NB4 (cell line): ENCODE results near the gene ARHGAP1.
A peak's percentile ranks its signal among the peaks of the same experiment; 100 is the strongest.

ENCODE experiments used
- DNase-seq: peaks from one replicate; pipeline ENCODE4 v3.0.0; 2010; ENCODE audit warnings: low read depth
- H3K4me3 ChIP-seq: one replicate; pipeline ENCODE4 v1.5.1; 2011; ENCODE audit warnings: mild to moderate bottlenecking, low read depth, low read length, moderate library complexity
- MYC ChIP-seq: IDR thresholded peaks from 2 replicates; pipeline ENCODE4 v1.6.1; 2011; ENCODE audit warnings: low read depth, low read length
- POLR2A ChIP-seq: IDR thresholded peaks from 2 replicates; pipeline ENCODE4 v1.6.1; 2011; ENCODE audit warnings: mild to moderate bottlenecking; ENCODE audit not compliant: insufficient read length; ENCODE audit errors: extremely low read depth
- TF ChIP-seq, protein P1 (sequence below): IDR thresholded peaks from 2 replicates; pipeline ENCODE4 v1.6.1; 2011; ENCODE audit warnings: low read depth, low read length
- TF ChIP-seq, protein P2 (sequence below): IDR thresholded peaks from one replicate; pipeline ENCODE4 v1.5.1; 2012; ENCODE audit warnings: low read depth, low read length

ARHGAP1 gene

DNA sequence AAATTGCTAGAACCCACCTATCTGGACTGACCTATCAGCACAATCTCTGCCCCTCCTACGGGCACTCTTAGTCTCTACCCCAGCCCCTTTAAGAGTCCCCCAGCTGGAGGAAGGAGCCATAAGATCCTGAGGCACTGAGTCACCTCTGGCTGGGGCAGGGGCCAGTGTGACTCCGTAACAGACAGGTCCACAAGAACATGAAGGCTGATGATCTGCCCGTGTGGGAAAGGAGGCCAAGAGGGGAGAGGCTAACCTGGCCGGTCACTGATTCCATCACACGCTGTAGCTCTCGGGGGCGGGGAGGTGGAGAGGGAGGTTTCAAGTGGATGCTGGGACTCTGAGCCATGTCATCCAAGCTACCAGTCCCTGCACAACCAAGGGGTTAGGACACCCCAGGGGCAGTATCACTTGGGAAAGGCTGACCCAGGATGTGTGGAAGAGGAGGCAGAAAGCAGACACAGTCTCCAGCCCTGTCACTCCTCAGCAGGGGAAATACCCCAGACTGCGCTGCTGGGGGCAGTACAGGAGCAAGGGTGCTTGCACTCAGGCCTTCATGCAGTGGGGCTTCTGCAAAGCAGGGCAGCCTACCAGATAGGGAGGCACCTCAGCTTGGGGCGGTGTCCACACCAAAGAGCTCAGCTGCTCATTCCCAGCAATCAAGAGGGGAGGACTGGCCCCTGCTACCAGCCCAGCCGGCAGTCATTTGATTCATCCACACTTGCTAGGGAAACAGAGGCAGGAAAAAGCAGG lies 22.3 kb downstream of the ARHGAP1 start:
- peak; percentile 48 for DNase-seq
- TF ChIP-seq, protein P1, sequence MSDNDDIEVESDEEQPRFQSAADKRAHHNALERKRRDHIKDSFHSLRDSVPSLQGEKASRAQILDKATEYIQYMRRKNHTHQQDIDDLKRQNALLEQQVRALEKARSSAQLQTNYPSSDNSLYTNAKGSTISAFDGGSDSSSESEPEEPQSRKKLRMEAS = no peak
- TF ChIP-seq POLR2A (no peak), MYC (no peak)
- TF ChIP-seq, protein P2, sequence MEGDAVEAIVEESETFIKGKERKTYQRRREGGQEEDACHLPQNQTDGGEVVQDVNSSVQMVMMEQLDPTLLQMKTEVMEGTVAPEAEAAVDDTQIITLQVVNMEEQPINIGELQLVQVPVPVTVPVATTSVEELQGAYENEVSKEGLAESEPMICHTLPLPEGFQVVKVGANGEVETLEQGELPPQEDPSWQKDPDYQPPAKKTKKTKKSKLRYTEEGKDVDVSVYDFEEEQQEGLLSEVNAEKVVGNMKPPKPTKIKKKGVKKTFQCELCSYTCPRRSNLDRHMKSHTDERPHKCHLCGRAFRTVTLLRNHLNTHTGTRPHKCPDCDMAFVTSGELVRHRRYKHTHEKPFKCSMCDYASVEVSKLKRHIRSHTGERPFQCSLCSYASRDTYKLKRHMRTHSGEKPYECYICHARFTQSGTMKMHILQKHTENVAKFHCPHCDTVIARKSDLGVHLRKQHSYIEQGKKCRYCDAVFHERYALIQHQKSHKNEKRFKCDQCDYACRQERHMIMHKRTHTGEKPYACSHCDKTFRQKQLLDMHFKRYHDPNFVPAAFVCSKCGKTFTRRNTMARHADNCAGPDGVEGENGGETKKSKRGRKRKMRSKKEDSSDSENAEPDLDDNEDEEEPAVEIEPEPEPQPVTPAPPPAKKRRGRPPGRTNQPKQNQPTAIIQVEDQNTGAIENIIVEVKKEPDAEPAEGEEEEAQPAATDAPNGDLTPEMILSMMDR = peak; percentile 11
- no peak overlapping the region for H3K4me3 ChIP-seq

DNA sequence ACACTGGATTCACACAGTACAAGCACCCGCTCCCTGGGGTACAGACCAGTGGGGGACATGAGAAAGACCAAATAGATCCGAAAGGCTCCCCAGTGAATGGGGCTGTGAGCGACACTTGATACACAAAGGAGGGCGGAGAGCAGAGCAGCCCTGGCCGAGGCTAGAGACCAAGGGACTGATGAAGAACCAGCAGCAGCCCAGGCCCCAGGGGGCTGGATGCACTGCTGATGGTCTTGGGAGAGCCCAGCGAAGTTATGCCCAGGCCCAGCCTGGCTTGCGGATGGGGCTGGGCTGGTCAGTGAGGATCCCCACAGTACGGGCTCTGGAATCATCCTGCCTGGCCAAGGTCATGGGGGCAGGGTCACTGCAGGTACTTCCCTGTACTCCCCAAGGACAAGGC lies 23.2 kb downstream of the ARHGAP1 start:
- H3K4me3 ChIP-seq = no peak overlapping the region
- no peak for DNase-seq
- no peak for TF ChIP-seq MYC
- no peak for TF ChIP-seq POLR2A

DNA sequence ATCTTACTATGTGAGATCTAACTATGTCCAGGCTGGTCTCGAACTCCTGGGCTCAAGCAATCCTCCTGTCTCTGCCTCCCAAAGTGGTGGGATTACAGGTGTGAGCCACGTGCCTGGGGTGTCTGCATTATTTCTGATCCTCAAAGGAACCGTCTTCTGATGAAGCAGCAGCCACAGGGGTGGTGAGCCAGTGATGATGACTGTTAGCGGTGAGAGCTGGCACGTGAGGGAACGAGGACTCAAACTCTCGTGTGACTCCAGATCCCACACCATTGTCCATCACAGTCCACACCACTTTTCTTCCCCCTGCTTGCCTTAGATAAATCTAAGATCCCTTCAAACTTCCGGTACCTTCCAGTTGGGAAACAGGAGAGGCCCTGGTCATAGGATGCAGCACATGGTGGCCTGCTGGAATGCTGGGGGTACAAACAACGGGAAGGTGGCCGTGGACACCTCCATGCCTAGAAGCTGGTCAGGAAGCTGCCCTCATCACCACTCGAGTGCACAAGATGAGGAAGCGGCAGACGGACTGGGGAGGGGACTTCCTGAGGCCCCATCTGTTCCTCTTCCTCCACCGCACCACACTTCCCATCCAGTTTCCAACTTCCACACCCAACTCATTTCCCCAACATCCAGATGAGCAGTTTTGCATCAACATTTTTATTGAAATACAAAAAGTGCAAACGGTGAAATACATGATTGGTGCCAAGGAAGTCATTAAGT lies 23.8 kb downstream of the ARHGAP1 start:
- DNase-seq = peak; percentile 67
- no peak for TF ChIP-seq POLR2A
- TF ChIP-seq, protein P2 = no peak
- TF ChIP-seq, protein P1 = no peak
- no peak for TF ChIP-seq MYC
- H3K4me3 ChIP-seq = no peak overlapping the region

DNA sequence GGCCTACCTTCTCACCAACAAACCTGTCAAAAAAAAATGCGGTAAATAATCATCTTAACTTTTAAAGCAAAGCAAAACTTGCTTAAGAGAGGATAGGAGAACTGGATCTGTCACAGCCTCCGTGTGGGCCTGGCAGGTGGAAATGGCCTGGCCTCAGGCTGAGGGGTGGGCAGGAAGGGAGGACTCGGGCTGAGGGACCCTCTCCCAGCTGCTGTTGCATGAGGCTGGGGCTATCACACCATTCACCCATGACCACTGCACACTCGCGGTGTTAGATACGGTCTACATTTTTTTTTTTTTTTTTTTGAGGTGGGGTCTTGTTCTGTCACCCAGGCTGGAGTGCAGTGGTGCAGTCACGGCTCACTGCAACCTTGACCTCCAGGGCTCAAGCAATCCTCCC lies 24.5 kb downstream of the ARHGAP1 start:
- TF ChIP-seq, protein P1 = no peak
- TF ChIP-seq, protein P2 = no peak
- TF ChIP-seq POLR2A (no peak), MYC (no peak)
- H3K4me3 ChIP-seq = no peak overlapping the region
- no peak for DNase-seq

DNA sequence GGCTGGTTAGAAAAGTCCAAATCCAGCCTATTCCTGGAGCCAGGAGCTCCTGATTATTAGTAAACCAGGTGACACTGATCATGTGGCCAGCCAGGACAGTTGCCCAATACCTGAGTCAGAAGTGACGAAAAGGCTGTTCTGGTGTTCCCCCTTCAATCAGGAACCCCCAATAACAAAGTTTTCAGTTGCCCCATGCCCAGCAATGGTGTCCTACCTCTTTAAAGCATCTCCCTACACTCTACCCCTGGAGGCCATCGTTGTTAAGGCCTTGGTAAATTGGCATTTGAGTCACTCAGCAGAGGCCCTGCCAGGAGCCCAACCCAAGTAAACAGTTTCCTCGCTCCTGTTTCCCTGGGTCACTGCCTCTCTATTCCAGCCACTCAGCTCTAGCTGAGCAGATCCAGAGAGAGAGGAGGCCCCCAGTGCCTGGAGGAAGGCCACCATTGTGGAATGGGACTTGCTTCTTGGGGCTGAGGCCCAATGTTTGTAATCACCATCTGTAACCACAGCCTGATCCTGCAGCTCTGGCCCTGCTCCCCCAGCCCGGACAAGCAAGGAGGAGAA lies 25.0 kb downstream of the ARHGAP1 start:
- TF ChIP-seq, protein P2 = no peak
- TF ChIP-seq MYC = no peak
- TF ChIP-seq POLR2A = no peak
- TF ChIP-seq, protein P1 = no peak
- no peak overlapping the region for H3K4me3 ChIP-seq
- DNase-seq = no peak
